KOPT-K1 (cell line): ENCODE data around the gene SMC2.

Experiments used
- H3K27ac ChIP-seq: fragments of 200-600 bp; sonication (generic); 2 replicates; pipeline ENCODE4 v1.5.1; 2016; ENCODE audit warnings: antibody characterized with exemption, mild to moderate bottlenecking, low read depth, low read length; ENCODE audit not compliant: poor library complexity, severe bottlenecking
- H3K36me3 ChIP-seq: fragments of 200-600 bp; sonication (generic); 2 replicates; pipeline ENCODE4 v1.5.1; 2017; ENCODE audit warnings: antibody characterized with exemption, mild to moderate bottlenecking, low read length, moderate library complexity; ENCODE audit not compliant: insufficient read depth
- H3K9me3 ChIP-seq: fragments of 200-600 bp; sonication (generic); 2 replicates; pipeline ENCODE4 v1.5.1; 2017; ENCODE audit warnings: antibody characterized with exemption, low read length, mild to moderate bottlenecking; ENCODE audit not compliant: insufficient read depth, poor library complexity, severe bottlenecking

SMC2 gene

DNA sequence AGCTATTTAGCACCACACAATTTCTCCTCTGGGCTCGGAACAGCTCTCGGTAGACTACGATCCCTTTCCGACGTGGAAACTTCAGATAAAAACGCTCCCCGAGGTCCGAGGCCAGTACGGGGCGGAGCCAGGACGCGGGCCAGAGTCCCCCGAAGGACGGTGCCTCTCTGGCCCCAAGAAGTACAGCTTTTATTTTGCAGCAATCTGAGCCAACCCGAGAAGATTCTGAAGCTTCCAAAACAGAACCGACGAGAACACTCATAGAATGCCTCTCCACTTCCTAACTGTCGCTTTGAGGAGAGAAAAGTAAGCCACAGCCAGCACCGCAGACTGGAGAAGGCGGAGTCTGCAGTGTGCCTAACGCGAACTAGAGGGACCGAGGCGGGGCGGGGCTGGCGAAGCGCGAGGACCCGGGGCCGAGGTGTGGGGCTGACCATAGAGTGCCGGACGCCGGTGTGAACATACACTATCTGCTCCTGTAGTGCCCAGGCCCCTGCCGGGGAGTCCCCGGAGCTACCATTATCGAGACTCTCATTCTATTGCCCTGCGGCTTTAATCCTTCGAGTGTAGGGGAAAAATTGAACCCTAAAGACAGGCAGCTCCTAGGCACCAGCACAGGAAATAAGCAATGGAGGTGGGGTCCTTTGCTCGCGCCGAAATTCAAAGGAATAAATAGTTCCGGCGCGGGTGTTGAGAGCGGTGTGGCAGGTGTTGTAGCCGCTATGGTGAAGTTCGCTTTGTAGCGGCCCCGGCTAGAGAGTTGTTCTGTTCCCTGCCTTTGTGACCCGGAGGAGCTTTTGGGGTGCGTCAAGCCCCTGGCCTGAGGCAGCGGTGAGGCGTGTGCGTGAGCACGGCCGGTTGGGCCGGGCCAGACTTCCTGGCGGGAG is at the start of gene SMC2:
Gene SMC2, plus strand, starts transcription at position 663 of the 887 bp plus-strand sequence. CDS start 1,076 bp downstream, outside the sequence.
- Histone ChIP-seq H3K36me3 (peaks cover 17% of the 10 kb centered on the region), H3K27ac (peak within 1 kb of the TSS; percentile 96), H3K9me3 (no peaks in the 10 kb centered on the region)

DNA sequence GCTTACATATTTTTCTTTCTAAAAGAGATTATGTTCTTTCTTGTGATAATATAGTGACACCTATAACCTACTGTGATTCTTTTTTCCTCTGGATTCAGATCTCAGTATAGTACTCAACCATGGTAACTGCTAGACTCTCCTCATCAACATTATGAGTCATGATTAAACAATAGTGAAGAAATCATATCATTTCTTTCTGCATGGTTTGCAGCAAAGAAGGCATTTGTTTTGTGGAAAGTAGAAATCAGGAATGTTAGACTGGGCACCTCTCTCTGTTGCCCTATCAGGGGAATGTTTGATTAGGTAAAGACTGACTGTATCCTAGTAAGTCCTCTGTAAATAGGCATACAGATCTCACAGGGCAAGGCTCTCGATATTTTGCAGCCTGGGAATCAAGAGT is 25.6 kb upstream of the SMC2 start:
- no peak overlapping the region for H3K27ac ChIP-seq
- no peaks in the 10 kb centered on the region for H3K9me3 ChIP-seq
- H3K36me3 ChIP-seq, result no peaks in the 10 kb centered on the region

GRCh38 chr9:104069288-104069687 is 24.8 kb upstream of the SMC2 start:
- Histone ChIP-seq H3K36me3 (no peaks in the 10 kb centered on the region), H3K9me3 (no peaks in the 10 kb centered on the region), H3K27ac (no peak overlapping the region)

- no peak overlapping the region for H3K27ac ChIP-seq
These were observed 22.5 kb upstream of the SMC2 start for GRCh38 chr9:104071589-104071988.

GRCh38 chr9:104073098-104073769 is 20.9 kb upstream of the SMC2 start:
- Histone ChIP-seq H3K9me3 (peaks cover 2% of the 10 kb centered on the region), H3K36me3 (no peaks in the 10 kb centered on the region), H3K27ac (no peak overlapping the region)

More at GRCh38 chr9:104071589-104071988, 22.5 kb upstream of the SMC2 start:
- H3K36me3 ChIP-seq, result no peaks in the 10 kb centered on the region
- H3K9me3 ChIP-seq, result no peaks in the 10 kb centered on the region

DNA sequence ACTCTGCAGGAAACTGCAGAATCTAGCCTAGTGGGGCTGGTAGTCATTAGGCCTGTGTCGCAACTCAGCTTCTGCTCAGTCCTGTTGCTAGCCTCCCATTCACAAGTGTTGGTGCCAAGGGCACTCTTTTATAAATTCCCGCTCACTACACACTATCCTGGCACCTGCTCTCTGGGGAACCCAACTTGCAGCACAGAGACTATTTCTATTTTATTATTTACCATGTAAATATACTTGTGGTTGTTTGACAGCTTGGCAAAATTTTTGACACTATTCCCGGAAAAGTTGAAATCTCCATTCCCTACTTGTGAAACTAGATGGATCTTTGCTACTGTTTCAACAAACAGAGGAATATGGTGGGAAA is 20.4 kb upstream of the SMC2 start:
- H3K36me3 ChIP-seq, result no peaks in the 10 kb centered on the region
- peaks cover 8% of the 10 kb centered on the region for H3K9me3 ChIP-seq
- H3K27ac ChIP-seq, result no peak overlapping the region

DNA sequence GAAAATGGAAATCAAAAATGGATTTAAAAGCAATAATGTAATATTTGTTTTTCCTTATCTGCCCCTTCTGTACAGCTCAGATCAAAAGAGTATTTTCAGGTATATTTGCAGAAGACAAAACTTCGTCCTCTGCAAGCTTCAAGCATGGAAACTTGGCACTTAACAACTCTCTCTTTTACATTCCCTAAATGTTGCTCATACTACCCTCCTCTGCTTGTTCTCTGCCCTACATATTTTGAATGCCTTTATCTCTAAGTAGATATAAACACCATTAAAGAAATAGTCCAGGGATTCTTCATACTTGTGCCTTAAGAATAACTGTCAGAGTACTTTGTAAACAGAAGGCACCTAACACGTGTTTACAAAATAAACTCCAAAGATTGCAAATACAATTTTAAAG is 19.2 kb upstream of the SMC2 start:
- H3K9me3 ChIP-seq, result peaks cover 16% of the 10 kb centered on the region
- H3K27ac ChIP-seq, result no peak overlapping the region
- no peaks in the 10 kb centered on the region for H3K36me3 ChIP-seq

DNA sequence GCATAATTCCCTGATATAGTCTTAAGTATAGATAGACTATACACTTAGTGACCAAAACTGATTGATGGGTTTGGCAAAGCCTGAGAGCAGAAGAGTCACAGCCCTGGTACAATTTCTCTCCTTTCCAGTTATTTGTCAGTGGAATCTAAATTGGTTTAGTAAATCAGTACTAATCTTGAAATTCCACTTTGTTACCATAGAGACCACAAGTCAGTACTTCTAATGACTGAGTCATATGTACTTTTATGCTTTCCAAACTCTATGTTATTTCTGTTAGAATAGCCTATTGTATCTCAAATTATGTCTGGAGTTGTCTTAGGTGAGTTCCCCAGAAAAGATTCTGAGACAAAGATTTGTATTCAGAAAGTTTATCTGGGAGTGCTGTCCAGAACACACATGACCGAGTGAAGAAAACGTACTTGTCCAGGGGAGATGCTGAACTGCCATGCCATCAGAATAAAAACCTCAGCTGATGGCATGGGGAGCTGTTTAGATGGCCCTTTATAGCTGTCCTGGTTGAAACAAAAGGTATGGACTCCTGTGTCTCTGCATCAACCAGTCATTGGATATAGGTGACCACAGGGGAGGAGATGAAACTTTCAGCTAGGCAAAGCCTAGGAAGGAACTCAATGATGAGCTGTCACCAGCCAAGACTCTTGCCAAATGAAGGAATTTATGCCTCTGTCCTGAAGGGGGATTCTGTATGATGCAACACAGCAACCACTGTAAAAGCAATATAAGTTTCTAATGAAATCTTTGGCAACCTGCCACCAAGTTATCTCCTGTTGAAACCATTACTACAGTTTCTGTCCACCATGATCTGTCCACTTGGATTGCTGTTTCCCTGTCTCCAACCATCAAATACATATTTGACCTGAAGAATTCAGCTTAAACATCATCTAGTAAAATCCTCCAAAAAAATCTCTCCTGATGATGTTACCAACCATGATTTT is 18.0 kb upstream of the SMC2 start:
- Histone ChIP-seq H3K9me3 (peaks cover 24% of the 10 kb centered on the region), H3K27ac (no peak overlapping the region), H3K36me3 (no peaks in the 10 kb centered on the region)

DNA sequence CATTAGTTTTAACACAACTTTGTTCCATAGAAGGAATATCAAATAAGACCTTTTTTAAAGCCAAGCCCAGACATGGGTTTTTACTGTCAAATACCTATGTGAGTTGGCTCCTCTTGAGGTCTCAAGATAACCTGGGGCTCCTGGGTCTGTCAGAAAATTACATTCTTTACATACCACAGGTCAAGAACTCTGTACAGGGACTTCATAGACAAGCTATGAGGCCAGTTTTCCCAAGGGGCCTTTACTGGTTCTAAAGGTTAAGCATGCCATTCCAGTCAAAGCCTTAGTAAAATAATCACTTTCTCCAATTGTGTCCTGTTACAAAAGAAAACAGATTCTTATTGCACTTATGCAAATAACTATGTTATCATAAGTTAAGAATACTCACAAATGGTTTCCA is 15.5 kb upstream of the SMC2 start:
- no peak overlapping the region for H3K27ac ChIP-seq
- H3K9me3 ChIP-seq, result peaks cover 28% of the 10 kb centered on the region
- H3K36me3 ChIP-seq, result no peaks in the 10 kb centered on the region

DNA sequence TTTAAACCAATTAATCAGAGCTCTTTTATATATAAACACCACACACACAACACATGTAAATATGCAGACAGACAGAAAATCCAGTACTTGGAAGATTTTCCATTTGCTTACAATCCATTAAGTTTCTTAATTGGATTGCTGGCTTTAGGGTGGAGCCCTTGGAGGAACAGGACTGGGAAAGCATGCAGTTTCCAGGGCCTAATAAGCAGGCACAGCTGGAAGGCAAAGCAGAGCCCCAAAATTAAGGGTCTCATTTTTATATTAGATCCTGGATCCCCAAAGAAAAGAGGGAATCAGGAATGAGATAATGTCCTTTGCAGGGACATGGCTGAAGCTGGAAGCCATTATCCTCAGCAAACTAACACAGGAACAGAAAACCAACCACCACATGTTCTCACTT is 13.1 kb upstream of the SMC2 start:
- Histone ChIP-seq H3K36me3 (no peaks in the 10 kb centered on the region), H3K9me3 (peaks cover 28% of the 10 kb centered on the region), H3K27ac (no peak overlapping the region)

GRCh38 chr9:104082168-104082567 is 11.9 kb upstream of the SMC2 start:
- Histone ChIP-seq H3K27ac (no peak overlapping the region), H3K9me3 (peaks cover 28% of the 10 kb centered on the region), H3K36me3 (no peaks in the 10 kb centered on the region)

GRCh38 chr9:104085525-104085924 is 8.6 kb upstream of the SMC2 start:
- Histone ChIP-seq H3K36me3 (no peaks in the 10 kb centered on the region), H3K9me3 (peaks cover 10% of the 10 kb centered on the region), H3K27ac (no peak overlapping the region)

DNA sequence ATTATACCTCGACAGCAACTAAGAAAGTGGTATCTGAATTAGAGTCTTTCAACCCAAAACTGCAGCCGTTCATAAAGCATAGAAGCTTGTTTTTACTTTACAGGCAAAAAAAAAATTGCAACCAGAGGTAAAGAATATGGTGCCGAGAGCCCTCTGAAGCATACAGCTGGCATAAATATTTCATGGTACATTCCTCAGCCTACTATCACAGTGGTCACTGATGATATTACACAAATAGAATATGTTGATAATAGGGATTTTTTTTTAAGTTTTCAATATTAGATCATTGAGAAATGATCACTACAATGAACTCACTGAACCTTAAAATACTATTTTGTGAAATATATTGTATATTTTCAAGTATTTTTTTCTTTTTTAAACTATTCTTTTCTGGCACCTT is 6.2 kb upstream of the SMC2 start:
- H3K36me3 ChIP-seq, result no peaks in the 10 kb centered on the region
- no peaks in the 10 kb centered on the region for H3K9me3 ChIP-seq
- no peak overlapping the region for H3K27ac ChIP-seq

DNA sequence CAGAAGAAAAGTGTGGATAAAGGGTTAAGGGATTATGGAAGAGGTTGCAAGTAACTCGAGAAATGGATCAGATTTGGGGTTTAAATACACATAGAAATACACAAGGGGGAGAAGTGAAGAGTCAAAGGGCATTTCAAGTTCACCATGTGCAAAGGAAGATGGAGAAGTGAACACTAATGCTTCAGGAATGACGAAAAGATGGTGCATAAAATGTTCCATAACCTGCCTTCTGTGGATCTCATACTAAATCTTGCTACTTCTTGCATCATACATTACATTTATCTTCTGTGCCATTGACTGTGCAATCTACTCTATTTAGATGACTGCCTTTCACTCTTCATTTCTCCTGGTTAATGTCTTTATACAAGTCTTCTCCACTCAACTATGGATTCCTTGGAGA is 5.7 kb upstream of the SMC2 start:
- H3K36me3 ChIP-seq, result no peaks in the 10 kb centered on the region
- no peaks in the 10 kb centered on the region for H3K9me3 ChIP-seq
- no peak overlapping the region for H3K27ac ChIP-seq

DNA sequence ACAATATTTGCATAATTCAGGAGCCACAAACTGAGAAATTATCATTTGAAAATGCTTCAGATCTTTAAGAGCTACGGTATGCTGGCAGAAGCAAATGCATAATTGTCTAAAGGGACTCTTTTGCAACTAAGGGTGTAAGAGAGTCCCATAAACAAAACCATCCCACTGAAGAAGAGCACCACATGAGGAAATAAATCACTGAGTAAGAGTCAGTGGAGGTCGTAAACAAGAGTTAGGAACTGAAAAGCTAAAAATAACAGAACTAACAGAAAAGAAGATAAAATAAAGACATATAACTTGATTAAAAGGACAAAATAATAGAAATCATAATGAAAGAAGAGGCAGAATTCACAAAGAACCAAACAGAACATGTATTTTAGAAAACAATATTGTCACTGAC is 3.5 kb upstream of the SMC2 start:
- no peaks in the 10 kb centered on the region for H3K9me3 ChIP-seq
- H3K27ac ChIP-seq, result no peak overlapping the region
- no peaks in the 10 kb centered on the region for H3K36me3 ChIP-seq
